CD8-positive, alpha-beta memory T cell (primary cell): ENCODE results near the gene FSTL1. TPM values are rescaled to one million over a fixed set of nuclear protein-coding genes. Genes with fewer than 3 reads are reported as not detected.

ENCODE experiments used
- CTCF ChIA-PET: fragments of 350-600 bp; sonication (Branson Sonifier 250); formaldehyde crosslinking; loops from one replicate; lab custom pipeline; 2021; ENCODE audit warnings: antibody characterized with exemption; lab: Charles Lee
- POLR2A ChIA-PET: fragments of 350-600 bp; sonication (Branson Sonifier 250); formaldehyde crosslinking; loops from one replicate; lab custom pipeline; 2021; ENCODE audit warnings: antibody characterized with exemption; lab: Charles Lee
- DNase-seq, 5 donors: peaks; one replicate each; pipeline versions ENCODE4 v3.0.0 to v3.0.0-alpha.2; 2020 to 2022; ENCODE audit warnings: mixed read lengths in 1 of 5
- H3K27ac ChIP-seq: one replicate; pipeline ENCODE4 v1.7.0; 2013; ENCODE audit warnings: low read depth, mild to moderate bottlenecking, low read length, moderate library complexity
- H3K27me3 ChIP-seq: 2 replicates; pipeline ENCODE4 v1.7.0; 2013; ENCODE audit warnings: low read length, mild to moderate bottlenecking; ENCODE audit not compliant: insufficient read depth, poor library complexity, severe bottlenecking
- H3K36me3 ChIP-seq: 2 replicates; pipeline ENCODE4 v1.7.0; 2013; ENCODE audit warnings: mild to moderate bottlenecking, low read length, moderate library complexity; ENCODE audit not compliant: insufficient read depth
- H3K4me1 ChIP-seq: 2 replicates; pipeline ENCODE4 v1.7.0; 2013; ENCODE audit warnings: mild to moderate bottlenecking, low read length, moderate library complexity; ENCODE audit not compliant: insufficient read depth
- H3K4me3 ChIP-seq: 2 replicates; pipeline ENCODE4 v1.7.0; 2013; ENCODE audit warnings: mild to moderate bottlenecking, low read length
- H3K9me3 ChIP-seq: 2 replicates; pipeline ENCODE4 v1.7.0; 2013; ENCODE audit warnings: mild to moderate bottlenecking, low read length
- H3K27ac Mint-ChIP-seq, 8 donors: one replicate each; pipeline ENCODE4 v1.8.0; 2020 to 2021; ENCODE audit warnings: mixed read lengths in 8 of 8, mild to moderate bottlenecking in 6 of 8, inconsistent platforms in 3 of 8, moderate library complexity in 3 of 8
- H3K27me3 Mint-ChIP-seq, 2 donors: one replicate each; pipeline ENCODE4 v1.8.0; 2020 to 2021; ENCODE audit warnings: mixed read lengths in 2 of 2, mild to moderate bottlenecking in 1 of 2, moderate library complexity in 1 of 2
- H3K36me3 Mint-ChIP-seq, 3 donors: one replicate each; pipeline ENCODE4 v1.8.0; 2020 to 2021; ENCODE audit warnings: mixed read lengths in 3 of 3, inconsistent platforms in 1 of 3, mild to moderate bottlenecking in 1 of 3
- H3K4me1 Mint-ChIP-seq, 3 donors: one replicate each; pipeline ENCODE4 v1.8.0; 2020 to 2021; ENCODE audit warnings: mixed read lengths in 3 of 3, inconsistent platforms in 1 of 3, mild to moderate bottlenecking in 1 of 3
- H3K4me3 Mint-ChIP-seq, 7 donors: one replicate each; pipeline ENCODE4 v1.8.0; 2020 to 2021; ENCODE audit warnings: mixed read lengths in 7 of 7, mild to moderate bottlenecking in 6 of 7, moderate library complexity in 4 of 7, inconsistent platforms in 2 of 7
- H3K9me3 Mint-ChIP-seq, 5 donors: one replicate each; pipeline ENCODE4 v1.8.0; 2020 to 2022; ENCODE audit warnings: mixed read lengths in 5 of 5, mild to moderate bottlenecking in 3 of 5, moderate library complexity in 2 of 5, inconsistent platforms in 1 of 5
- polyA plus RNA-seq: library from polyadenylated mRNA; unstranded; fragments of 300-500 nt; fragmentation: Illumina TruSeq; gene quantifications from one replicate; pipeline ENCODE4 v1.2.3, GENCODE V29; 2021
- total RNA-seq, 2 experiments: library from RNA; stranded (reverse); gene quantifications; one replicate each; pipeline ENCODE4 v1.2.3, GENCODE V29; 2021

The FSTL1 gene
- total and polyA plus RNA-seq, 3 experiments from 2014 or later = 0.09 to 0.53 TPM; not detected in 1

GRCh38 chr3:120472121-120472844 lies 21.5 kb upstream of the FSTL1 start:
- CTCF ChIA-PET = no interaction called here
- Mint-ChIP-seq H3K27me3 (peaks cover 10 to 59% of the 10 kb centered on the region in 2 donors), H3K4me3 (no peak overlapping the region), H3K9me3 (no peaks in the 10 kb centered on the region), H3K36me3 (no peaks in the 10 kb centered on the region), H3K4me1 (no peaks in the 10 kb centered on the region), H3K27ac (no peak overlapping the region)
- no peak for DNase-seq
- POLR2A ChIA-PET = no interaction called here
- no peaks in the 10 kb centered on the region for H3K9me3 ChIP-seq
- H3K27me3 ChIP-seq = no peaks in the 10 kb centered on the region
- no peaks in the 10 kb centered on the region for H3K4me1 ChIP-seq
- H3K36me3 ChIP-seq = no peaks in the 10 kb centered on the region
- H3K27ac ChIP-seq = no peak overlapping the region
- H3K4me3 ChIP-seq = no peak overlapping the region

- Mint-ChIP-seq H3K9me3 (no peaks in the 10 kb centered on the region), H3K27me3 (peaks cover 8 to 56% of the 10 kb centered on the region in 2 donors), H3K36me3 (no peaks in the 10 kb centered on the region), H3K27ac (no peak overlapping the region), H3K4me1 (no peaks in the 10 kb centered on the region), H3K4me3 (no peak overlapping the region)
- no peaks in the 10 kb centered on the region for H3K4me1 ChIP-seq
- H3K4me3 ChIP-seq = no peak overlapping the region
- DNase-seq = no peak
- no peaks in the 10 kb centered on the region for H3K27me3 ChIP-seq
- CTCF ChIA-PET = no interaction called here
- POLR2A ChIA-PET = no interaction called here
- H3K9me3 ChIP-seq = no peaks in the 10 kb centered on the region
- H3K27ac ChIP-seq = no peak overlapping the region
- H3K36me3 ChIP-seq = no peaks in the 10 kb centered on the region
These were observed 20.9 kb upstream of the FSTL1 start for GRCh38 chr3:120471643-120472042.

GRCh38 chr3:120470870-120471269 lies 20.1 kb upstream of the FSTL1 start:
- Mint-ChIP-seq H3K4me1 (no peaks in the 10 kb centered on the region), H3K4me3 (no peak overlapping the region), H3K9me3 (no peaks in the 10 kb centered on the region), H3K27ac (no peak overlapping the region), H3K27me3 (peaks cover 8 to 52% of the 10 kb centered on the region in 2 donors), H3K36me3 (no peaks in the 10 kb centered on the region)
- no peak for DNase-seq
- no peaks in the 10 kb centered on the region for H3K4me1 ChIP-seq
- H3K27me3 ChIP-seq = no peaks in the 10 kb centered on the region
- ChIA-PET CTCF (no interaction called here), POLR2A (no interaction called here)
- no peak overlapping the region for H3K4me3 ChIP-seq
- no peak overlapping the region for H3K27ac ChIP-seq
- H3K36me3 ChIP-seq = no peaks in the 10 kb centered on the region
- no peaks in the 10 kb centered on the region for H3K9me3 ChIP-seq

GRCh38 chr3:120469882-120470301 lies 19.1 kb upstream of the FSTL1 start:
- no peak for DNase-seq
- Mint-ChIP-seq H3K27ac (no peak overlapping the region), H3K4me1 (no peaks in the 10 kb centered on the region), H3K36me3 (no peaks in the 10 kb centered on the region), H3K27me3 (peaks cover 8 to 49% of the 10 kb centered on the region in 2 donors), H3K9me3 (no peaks in the 10 kb centered on the region), H3K4me3 (no peak overlapping the region)
- H3K27ac ChIP-seq = no peak overlapping the region
- H3K4me3 ChIP-seq = no peak overlapping the region
- H3K36me3 ChIP-seq = no peaks in the 10 kb centered on the region
- ChIA-PET CTCF (no interaction called here), POLR2A (no interaction called here)
- no peaks in the 10 kb centered on the region for H3K9me3 ChIP-seq
- no peaks in the 10 kb centered on the region for H3K4me1 ChIP-seq
- no peaks in the 10 kb centered on the region for H3K27me3 ChIP-seq

GRCh38 chr3:120469440-120469839 lies 18.6 kb upstream of the FSTL1 start:
- DNase-seq = no peak
- H3K4me1 Mint-ChIP-seq = no peaks in the 10 kb centered on the region
- no peaks in the 10 kb centered on the region for H3K9me3 Mint-ChIP-seq
- H3K27ac Mint-ChIP-seq = no peak overlapping the region
- no peaks in the 10 kb centered on the region for H3K27me3 ChIP-seq
- no peaks in the 10 kb centered on the region for H3K36me3 Mint-ChIP-seq
- H3K4me3 Mint-ChIP-seq = no peak overlapping the region
- H3K4me3 ChIP-seq = no peak overlapping the region
- peaks cover 7 to 45% of the 10 kb centered on the region in 2 donors for H3K27me3 Mint-ChIP-seq
- CTCF ChIA-PET = no interaction called here
- POLR2A ChIA-PET = no interaction called here
- no peaks in the 10 kb centered on the region for H3K36me3 ChIP-seq
- no peak overlapping the region for H3K27ac ChIP-seq
- no peaks in the 10 kb centered on the region for H3K4me1 ChIP-seq
- H3K9me3 ChIP-seq = no peaks in the 10 kb centered on the region

GRCh38 chr3:120468635-120469295 lies 18.0 kb upstream of the FSTL1 start:
- H3K4me1 ChIP-seq = no peaks in the 10 kb centered on the region
- no peaks in the 10 kb centered on the region for H3K9me3 ChIP-seq
- H3K27ac Mint-ChIP-seq = no peak overlapping the region
- no peaks in the 10 kb centered on the region for H3K9me3 Mint-ChIP-seq
- H3K27ac ChIP-seq = no peak overlapping the region
- DNase-seq = no peak
- ChIA-PET CTCF (no interaction called here), POLR2A (no interaction called here)
- H3K4me1 Mint-ChIP-seq = no peaks in the 10 kb centered on the region
- no peak overlapping the region for H3K4me3 Mint-ChIP-seq
- H3K4me3 ChIP-seq = no peak overlapping the region
- peaks cover 7 to 41% of the 10 kb centered on the region in 2 donors for H3K27me3 Mint-ChIP-seq
- no peaks in the 10 kb centered on the region for H3K36me3 Mint-ChIP-seq
- no peaks in the 10 kb centered on the region for H3K27me3 ChIP-seq
- H3K36me3 ChIP-seq = no peaks in the 10 kb centered on the region

GRCh38 chr3:120462409-120462959 lies 11.7 kb upstream of the FSTL1 start:
- Mint-ChIP-seq H3K9me3 (no peaks in the 10 kb centered on the region), H3K27ac (no peak overlapping the region), H3K4me1 (no peaks in the 10 kb centered on the region), H3K27me3 (peaks cover 2 to 21% of the 10 kb centered on the region in 2 donors), H3K36me3 (no peaks in the 10 kb centered on the region), H3K4me3 (no peak overlapping the region)
- Histone ChIP-seq H3K4me3 (no peak overlapping the region), H3K36me3 (no peaks in the 10 kb centered on the region), H3K9me3 (no peaks in the 10 kb centered on the region), H3K27ac (no peak overlapping the region), H3K4me1 (no peaks in the 10 kb centered on the region), H3K27me3 (no peaks in the 10 kb centered on the region)
- DNase-seq = no peak
- ChIA-PET POLR2A (no interaction called here), CTCF (interaction anchor here (1.3 kb wide), 1 partner anchor 45 kb away, joined by 5 read pairs; no protein-coding TSS in a partner anchor)

- H3K27ac Mint-ChIP-seq = peak overlapping the region in 1 of 8 donors; percentile 89
- H3K36me3 Mint-ChIP-seq = no peaks in the 10 kb centered on the region
- ChIA-PET POLR2A (no interaction called here), CTCF (no interaction called here)
- peaks cover 2 to 21% of the 10 kb centered on the region in 2 donors for H3K27me3 Mint-ChIP-seq
- no peaks in the 10 kb centered on the region for H3K9me3 ChIP-seq
- H3K9me3 Mint-ChIP-seq = no peaks in the 10 kb centered on the region
- no peak overlapping the region for H3K27ac ChIP-seq
- no peak overlapping the region for H3K4me3 Mint-ChIP-seq
- H3K4me1 Mint-ChIP-seq = no peaks in the 10 kb centered on the region
- no peak for DNase-seq
- no peaks in the 10 kb centered on the region for H3K36me3 ChIP-seq
- H3K4me1 ChIP-seq = no peaks in the 10 kb centered on the region
- no peak overlapping the region for H3K4me3 ChIP-seq
- H3K27me3 ChIP-seq = no peaks in the 10 kb centered on the region
These were observed 10.6 kb upstream of the FSTL1 start for GRCh38 chr3:120461416-120461815.
